HG02840 (cell line): ENCODE measurements around the gene STMN3.

Experiments used
- ATAC-seq: cut with Tn5 transposase; IDR thresholded peaks from one replicate; pipeline ENCODE4 v1.9.1; 2021; ENCODE audit warnings: mild to moderate bottlenecking, moderate library complexity, moderate number of reproducible peaks; ENCODE audit not compliant: unreplicated experiment, low FRiP score

The STMN3 gene

DNA sequence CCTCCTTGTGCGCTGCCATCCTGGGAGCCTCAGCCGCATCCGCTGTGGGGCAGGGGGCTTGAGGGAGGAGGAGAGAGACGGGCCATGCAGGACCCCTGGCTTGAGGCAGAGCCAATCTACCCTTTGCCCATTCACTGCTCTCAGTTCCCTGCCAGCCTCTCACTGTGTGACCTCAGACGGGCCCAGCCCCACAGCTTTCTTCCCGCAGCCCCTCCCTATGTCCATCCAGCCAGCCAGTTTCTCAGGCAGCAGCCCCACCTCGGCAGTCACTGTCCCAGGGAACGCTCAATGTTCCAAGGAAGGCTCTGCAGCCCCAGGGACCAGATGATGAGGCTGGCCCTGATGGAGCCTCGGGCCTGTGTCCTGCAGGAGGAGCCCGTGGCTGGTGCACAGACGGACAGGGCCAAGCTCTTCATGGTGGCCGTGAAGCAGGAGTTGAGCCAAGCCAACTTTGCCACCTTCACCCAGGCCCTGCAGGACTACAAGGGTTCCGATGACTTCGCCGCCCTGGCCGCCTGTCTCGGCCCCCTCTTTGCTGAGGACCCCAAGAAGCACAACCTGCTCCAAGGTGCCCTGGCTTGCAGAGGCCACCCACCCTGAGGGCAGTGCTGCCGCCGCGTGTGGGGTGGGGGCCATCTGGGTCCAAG lies 39.3 kb upstream of the STMN3 start:
- ATAC-seq: no peak

DNA sequence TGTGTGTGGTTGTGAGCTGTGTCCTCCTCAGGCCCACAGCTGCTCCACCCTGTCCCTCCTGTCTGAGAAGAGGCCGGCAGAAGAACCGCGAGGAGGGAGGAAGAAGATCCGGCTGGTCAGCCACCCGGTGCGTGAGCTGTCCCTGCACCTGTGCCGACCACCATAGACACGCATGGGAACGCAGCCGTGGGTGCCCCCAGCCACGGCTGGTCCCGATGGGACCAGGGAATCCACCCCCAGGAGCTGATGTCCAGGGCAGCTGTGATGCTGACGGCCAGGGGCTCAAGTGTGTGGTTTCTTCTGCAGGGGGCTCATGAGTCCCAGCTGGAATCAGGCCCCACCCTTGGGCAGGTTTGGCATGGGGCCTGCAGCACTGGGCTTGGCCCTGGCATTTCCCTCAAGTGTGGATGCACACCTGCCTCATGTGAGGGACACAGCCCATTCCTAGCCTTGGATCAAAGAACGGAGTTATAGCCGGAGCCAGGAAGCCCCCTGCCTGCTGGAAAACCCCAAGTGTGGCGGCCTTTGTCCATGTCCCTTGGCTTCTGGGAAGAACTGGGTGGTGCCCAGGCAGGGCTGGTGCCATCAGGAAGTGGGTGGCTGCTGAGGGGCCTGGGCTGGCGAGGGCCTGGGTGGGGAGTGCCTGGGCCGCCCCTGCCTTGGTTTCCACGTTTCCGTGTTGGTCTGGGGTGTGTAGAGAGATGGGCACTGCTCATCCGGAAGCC lies 38.6 kb upstream of the STMN3 start:
- ATAC-seq: no peak

DNA sequence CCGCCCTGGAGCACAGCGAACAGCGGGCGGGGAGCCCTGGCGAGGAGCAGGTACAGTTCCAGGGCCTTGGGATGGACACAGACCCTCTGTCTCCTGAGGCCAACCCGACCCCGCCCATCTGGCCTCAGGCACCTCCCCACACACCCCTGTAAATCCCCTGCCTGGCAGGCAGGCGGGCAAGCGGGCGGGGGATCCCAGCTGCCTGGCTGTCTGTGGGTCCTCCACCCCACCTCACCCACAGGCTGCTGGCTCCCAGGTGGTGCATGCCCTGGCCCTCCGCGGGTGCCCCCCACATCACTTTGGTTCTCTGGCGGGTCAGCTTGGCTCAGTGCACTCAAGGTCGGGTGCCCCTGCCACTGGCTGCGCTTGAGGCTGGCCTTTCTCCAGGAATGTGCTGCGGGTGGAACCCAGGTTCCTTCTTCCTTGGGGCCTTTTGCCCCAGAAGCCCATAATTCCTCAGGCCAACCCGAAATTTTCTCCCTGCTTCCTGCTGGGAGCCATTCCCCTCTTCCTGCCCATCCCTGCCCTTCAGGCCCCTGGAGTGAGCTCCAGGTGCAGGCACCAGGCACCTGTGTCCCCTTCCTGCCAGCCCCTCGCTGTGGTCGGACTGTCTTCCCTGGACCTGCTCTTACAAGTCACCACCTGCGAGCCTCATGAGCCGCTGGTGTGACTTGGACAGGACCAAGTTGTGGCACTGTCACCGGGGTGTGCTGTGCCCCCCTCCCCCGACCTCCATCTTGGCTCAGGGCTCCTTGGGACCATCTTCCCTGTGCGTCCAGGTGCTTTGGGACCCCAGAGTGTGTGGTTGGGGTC lies 37.9 kb upstream of the STMN3 start:
- no peak for ATAC-seq

DNA sequence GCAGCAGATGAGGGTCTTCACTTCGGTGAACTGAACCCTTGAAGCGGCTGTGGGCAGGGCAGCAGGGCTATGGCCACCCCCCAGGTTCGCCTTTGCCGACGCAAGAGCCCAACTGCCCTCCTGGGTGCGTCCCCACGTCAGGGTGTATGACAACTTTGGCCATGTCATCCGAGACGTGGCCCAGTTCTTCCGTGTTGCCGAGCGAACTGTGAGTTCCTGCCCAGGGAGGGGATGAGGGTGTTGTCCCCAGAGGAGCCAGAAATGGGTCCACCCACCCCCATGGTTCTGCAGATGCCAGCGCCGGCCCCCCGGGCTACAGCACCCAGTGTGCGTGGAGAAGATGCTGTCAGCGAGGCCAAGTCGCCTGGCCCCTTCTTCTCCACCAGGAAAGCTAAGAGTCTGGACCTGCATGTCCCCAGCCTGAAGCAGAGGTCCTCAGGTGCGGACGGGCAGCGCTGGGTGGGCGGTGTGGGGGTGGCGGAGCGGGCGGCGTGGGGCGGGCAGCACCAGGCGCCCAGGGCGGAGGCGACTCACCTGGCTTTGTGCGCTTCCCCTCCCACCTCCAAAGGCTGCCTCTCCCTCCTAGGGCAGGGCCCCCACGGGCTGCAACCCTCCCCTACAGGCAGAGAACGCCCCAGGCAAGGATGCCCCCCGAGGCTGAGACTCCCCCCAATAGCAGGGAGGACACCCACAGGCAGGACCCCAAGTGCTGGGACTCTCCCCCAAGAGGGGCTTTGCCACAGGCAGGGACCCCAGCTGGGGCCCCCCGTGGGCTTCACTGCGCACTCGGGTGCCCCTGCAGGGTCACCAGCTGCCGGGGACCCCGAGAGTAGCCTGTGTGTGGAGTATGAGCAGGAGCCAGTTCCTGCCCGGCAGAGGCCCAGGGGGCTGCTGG lies 37.0 kb upstream of the STMN3 start:
- no peak for ATAC-seq

DNA sequence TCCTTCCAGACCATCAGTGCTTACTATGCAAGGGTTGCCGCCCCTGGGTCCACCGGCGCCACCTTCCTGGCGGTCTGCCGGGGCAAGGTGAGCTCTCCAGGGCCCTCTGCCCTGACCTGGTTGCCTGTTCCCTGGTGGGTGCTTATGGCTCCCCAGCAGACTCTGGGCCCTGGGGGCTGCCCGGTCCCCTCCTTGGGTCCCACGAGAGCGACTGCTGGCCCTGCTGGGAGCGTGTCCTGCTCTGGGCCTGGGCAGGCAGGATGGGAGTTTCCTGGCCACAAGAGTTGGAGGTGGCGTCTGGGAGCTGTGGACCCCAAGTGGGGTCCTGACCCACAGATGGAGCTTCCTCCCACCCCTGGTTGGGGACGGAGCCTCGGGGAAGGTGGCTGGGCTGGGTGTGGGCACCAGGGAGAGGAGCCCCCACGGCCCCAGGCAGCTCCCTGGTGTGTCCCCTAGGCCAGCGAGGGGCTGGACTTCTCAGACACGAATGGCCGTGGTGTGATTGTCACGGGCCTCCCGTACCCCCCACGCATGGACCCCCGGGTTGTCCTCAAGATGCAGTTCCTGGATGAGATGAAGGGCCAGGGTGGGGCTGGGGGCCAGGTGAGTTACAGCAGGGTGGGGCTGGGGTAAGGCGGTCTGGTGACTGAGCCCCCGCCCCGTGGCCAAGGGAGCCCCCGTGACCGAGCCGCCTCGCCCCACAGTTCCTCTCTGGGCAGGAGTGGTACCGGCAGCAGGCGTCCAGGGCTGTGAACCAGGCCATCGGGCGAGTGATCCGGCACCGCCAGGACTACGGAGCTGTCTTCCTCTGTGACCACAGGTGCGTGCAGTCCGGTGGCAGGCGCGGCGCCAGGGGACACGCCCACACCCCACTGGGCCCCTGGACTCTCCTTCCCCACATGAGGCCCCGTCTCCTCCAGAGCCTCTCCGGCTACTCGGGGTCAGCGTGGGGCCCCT lies 36.1 kb upstream of the STMN3 start:
- ATAC-seq: no peak

DNA sequence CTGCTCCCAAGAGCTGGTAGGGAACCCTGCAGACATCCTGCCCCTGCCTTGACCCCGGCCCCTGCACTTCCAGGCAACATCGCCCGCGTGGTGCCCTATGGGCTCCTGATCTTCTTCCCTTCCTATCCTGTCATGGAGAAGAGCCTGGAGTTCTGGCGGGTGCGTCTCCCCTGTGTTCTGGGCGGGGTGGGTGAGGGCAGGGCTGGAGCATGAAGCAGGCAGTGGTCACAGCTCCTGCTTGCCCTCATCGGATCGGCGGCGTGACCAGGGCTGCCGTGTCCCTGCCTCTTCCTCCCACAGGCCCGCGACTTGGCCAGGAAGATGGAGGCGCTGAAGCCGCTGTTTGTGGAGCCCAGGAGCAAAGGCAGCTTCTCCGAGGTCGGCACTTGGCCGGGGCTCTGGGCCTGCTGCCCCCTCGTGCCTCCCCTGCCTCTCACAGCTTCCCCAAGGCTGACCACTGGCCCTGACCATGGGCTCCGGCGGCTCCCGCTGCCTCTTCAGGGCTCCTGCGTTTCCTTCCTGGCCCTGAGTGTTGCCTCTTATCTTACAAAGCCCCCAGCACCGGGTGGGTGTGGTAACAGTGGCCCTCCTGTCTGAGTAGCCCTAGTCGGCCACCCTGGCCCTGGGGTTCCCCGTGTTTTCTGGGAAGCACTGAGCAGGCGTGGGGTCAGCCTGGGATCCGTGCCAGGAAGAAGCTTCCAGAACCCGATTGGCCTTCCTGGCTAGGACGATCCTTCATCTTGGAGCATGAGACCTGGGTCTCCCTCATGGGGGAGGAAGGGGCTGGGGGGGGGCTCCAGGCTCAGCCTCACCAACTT lies 35.2 kb upstream of the STMN3 start:
- ATAC-seq: no peak

DNA sequence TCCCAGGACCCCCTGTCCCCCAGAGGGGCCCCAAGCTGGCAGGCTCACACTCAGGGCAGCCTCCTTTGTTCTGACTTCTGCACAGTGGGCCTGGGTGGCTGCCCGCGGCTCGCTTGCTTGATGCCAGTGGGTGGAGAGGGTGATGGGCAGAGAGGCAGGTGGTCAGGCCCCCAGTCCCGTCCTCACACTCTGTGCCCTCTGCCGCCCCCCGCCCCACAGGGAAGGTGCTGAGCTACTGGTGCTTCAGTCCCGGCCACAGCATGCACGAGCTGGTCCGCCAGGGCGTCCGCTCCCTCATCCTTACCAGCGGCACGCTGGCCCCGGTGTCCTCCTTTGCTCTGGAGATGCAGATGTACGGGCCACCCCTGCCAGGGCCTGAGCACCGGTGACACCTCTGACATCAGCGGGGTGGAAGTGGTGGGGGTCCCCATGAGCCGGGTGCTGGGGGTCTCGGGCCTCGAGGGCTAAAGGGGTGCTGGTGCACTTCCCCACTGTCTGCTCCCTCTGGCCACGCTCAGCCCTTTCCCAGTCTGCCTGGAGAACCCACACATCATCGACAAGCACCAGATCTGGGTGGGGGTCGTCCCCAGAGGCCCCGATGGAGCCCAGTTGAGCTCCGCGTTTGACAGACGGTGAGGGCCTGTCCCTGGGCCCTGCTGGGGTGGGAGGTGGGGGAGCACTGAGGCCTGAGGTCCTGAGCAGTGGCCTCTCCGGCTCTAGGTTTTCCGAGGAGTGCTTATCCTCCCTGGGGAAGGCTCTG lies 34.4 kb upstream of the STMN3 start:
- ATAC-seq: no peak

DNA sequence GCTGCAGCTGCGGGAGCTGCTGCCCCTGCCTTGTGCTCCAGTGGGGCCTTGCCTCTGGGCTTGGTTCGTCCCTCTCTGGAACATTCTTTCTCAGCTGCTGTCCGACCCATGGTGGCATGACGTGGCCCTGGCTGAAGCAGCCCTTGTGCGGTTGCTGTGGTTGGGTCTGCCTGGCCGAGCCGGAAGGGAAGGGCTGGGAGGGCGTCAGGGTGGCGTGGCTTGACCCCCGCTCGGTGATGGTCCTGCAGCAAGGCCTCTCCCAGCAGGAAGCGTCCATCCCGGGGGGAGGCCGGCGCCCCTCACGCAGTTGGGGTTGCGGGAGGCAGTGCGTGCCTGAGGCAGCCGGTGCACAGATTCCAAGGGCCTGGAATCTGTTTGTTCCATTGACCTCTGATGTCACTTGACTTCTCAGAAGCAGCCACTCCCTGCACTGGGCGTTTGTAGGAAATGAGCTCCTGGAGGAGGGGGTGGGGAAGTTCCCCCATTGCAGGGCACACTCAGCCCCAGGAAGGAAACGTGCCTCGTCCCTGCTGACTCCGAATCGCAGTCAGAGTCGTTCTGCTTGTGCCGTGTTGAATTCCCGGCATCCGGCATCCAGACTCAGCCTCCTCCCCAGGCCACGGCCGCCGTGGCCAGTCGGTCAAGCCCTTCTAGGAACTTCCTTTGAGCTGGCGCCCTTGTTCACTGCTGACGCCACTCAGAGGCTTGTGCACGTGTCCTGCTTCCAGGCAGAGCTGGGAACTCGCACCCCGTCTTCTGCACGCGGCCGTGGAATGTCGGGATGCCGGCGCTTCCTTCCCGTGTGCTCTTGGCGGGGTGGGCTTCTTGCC lies 33.5 kb upstream of the STMN3 start:
- no peak for ATAC-seq

DNA sequence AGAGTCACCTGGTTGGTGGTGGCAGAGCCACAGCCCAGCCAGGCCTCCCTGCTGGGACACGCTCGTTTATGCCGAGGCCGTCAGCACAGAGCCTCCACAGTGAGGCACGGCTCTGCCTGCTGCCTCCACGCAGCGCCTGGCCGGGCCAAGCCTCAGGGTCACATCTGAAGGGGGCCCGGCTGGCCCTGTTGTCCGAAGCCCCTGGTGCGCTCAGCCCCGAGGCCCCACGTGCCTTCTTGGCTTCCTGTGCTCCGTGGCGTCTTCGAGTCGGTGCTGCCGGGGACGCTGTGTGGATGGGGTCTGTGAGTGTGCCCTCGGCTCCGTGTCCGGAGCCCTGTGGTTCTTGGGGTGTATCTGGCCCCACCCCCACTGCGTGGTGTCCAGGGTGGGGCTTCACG lies 32.9 kb upstream of the STMN3 start:
- ATAC-seq: no peak

DNA sequence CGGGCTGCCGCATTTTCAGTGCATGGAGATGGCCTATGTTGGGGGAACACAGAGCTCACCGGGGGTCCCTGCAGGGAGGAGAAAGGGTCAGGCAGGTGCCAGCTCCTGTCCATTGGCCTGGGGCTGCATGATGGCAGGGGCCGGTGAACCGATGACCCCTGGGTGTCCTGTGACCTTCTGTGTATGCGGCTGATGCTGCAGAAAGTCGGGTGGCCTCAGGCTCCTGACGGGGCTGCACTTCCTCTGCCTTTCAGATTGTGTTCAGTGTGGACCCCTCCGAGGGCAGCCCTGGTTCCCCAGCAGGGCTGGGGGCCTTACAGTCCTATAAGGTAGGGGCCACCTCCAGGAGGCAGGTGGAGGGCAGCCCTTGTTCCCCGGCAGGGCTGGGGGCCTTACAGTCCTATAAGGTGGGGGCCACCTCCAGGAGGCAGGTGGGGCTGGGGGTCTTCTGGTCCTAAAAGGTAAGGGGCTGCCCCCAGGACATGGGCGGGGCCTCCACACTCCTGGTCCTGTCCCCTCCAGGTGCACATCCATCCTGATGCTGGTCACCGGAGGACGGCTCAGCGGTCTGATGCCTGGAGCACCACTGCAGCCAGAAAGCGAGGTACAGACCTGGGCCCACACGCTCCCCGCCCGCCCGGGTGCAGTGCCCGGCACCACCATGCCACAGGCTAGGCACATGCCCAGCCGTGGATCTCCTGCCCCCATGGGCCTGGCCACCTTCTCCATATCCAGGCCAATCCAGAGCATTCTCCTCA lies 32.2 kb upstream of the STMN3 start:
- ATAC-seq: no peak

DNA sequence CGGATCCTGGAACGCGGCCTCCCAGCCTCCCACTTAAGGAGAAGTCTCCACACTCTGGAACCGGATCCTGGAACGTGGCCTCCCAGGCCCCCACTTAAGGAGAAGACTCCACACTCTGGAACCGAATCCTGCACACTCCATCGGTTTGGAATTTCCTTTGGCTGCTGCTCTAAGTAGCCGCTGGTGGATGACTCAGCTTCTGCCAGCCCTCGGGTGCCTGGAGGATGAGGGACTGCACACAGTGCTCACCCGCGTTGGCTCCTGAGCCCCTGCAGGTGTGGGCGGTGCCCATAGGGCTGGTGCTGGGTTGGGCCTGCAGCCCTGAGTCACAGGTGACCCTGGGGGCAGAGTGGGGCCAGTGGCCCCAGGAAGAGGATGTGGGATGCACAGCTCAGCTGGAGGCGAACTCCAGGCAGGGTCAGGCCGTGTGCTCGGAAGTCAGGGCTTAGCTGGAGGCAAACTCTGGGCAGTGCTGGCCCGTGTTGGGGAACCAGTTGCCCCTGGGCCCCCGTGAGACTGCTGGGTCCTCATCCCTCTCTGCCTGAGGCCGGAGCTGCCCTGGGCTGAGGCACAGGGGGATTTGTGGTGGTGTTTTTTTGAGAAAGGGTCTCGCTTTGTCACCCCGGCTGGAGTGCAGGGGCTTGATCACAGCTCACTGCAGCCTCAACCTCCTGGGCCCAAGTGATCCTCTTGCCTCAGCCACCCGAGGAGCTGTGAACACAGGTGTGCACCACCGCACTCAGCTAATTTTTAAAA lies 29.3 kb upstream of the STMN3 start:
- no peak for ATAC-seq

DNA sequence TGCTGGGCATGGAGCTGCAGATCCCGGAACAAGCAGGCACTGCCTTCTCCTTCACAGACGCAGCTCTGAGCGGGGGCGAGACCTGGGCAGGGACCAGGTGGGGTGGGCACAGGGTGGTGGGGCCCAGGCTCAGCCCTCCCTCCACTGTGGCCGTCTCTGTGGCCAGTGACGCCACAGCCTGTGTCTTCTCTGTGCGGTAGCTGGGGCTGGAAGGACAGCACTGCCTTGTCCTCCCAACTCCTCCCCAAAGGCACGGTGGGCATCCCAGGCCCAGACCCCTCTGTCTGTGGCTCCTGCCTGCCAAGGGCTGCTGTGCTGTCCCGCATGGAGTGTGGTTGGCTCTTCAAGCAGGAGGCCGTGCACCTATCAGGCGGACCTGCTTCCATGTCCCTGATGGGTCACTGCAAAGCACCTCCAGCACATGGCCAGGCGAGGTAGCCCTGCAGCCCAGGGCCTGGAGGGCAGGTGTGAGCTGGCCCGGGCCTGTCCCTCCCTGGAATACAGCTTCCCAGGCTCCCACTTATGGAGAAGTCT lies 28.5 kb upstream of the STMN3 start:
- ATAC-seq: no peak

DNA sequence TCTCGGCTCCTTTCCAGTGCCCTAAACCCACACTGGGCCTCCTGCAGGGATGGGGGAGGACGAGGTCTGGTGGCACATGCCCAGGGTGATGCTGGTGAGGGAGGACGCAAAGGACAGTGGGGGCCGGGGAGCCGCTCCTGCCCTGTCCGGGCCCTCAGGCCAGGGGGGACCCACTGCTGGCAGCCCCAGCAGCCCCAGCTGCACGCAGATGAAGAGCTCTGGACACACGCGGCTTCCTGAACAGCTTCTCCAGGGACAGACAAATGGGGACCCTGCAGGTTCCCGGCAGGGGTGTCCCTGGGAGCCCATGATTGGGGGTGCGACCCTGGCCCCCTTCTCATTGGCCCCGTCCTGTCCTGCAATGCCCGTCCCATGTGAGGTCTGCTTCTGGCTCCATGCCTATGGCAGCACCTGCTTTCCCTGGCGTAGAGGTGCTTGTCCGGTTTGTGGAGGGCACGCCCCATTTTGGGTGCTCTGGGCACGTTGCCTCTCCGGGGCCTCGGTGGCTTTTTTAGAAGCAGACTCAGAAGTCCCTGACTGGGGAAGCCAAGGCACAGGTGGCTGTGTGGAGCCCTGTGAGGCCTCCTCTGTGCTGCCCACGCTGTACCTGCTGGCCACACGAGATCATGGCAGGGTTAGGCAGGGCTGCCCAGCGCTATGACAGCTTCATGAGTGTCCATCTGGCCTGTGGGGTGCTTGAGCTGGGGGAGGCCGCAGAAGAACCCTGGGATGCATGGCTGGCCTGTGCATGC lies 27.8 kb upstream of the STMN3 start:
- no peak for ATAC-seq

DNA sequence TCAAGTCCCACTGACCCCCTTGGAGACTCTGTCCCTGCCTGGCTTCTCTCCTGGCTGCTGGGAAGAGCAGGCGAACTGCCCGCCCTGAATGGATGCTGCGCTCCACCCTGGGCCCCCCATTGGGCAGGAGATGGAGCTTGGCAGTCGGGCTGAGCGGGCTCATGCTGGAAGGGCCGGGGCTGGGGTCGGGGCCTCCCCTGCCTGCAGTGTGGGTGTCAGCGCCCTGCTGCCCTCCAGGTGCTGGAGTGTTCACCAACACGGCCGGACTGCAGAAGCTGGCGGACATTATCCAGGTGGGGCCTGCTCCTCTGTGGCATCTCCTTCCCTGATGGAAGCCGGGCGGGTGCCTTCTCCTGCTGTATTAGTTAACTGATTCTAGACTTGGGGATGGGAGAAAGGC lies 27.2 kb upstream of the STMN3 start:
- no peak for ATAC-seq
